ENCODE results near the gene SLC26A11. TPM values are rescaled to one million over a fixed set of nuclear protein-coding genes. Genes with fewer than 3 reads are reported as not detected.

The SLC26A11 gene
- total RNA-seq, 1 donor from 2014 or later: 16.1 TPM

DNA sequence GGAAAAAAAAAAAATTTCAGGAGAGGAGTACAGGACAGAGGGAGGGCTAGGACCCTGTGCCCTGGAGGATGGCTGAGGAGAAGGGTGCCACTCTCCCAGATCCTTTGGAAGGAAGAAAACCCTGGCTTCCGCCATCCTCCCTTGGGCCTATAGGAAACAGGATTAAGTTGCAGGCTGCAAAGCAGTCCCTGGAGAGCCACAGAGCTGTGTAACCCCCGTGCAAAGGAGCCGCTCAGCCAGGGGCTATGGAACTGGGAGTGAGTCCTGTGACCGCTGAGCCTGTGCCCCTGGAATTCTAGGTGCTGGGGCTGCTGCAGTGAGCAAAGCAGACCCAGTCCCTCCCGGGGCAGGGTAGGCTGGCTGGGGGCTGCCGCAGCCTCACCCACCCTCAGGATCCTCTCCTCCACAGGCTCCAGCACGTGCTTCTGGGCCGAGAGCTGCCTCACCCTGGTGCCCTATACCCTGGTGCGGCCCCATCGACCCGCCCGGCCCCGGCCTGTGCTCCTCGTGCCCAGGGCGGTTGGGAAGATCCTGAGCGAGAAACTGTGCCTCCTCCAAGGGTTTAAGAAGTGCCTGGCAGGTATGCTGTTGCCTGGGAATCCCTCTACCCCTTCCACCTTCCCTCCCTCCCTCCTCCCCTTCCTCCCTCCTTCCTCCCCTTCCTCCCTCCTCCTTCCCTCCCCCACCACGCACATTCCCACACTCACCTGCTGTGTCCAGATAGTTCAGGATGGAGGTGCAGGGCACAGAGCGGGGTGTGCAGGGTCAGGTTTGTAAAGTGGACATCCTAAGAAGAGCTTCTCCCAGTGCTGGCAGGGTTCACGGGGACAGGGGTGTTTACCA, 15.4 kb upstream of the SLC26A11 start:
- H3K4me3 Mint-ChIP-seq (ENCODE audit: unreplicated experiment): no peak overlapping the region
- no peaks in the 10 kb centered on the region for H3K4me1 Mint-ChIP-seq (ENCODE audit: low read depth, unreplicated experiment)
- H3K4me2 ChIP-seq (ENCODE audit: low read length): no peak overlapping the region
- no peak overlapping the region for H3K4me3 ChIP-seq (ENCODE audit: insufficient read depth, low read depth, low read length)
- no peaks in the 10 kb centered on the region for H4K20me1 ChIP-seq (ENCODE audit: insufficient read depth, low read length)
- no peaks in the 10 kb centered on the region for H3K27me3 Mint-ChIP-seq (ENCODE audit: low read depth, unreplicated experiment)
- H2AFZ ChIP-seq (ENCODE audit: low read depth, low read length): no peak overlapping the region
- H3K9ac ChIP-seq (ENCODE audit: low read length): no peak overlapping the region
- H3K36me3 Mint-ChIP-seq (ENCODE audit: low read depth, unreplicated experiment): no peaks in the 10 kb centered on the region
- H3K36me3 ChIP-seq (ENCODE audit: insufficient read depth, low read length): no peaks in the 10 kb centered on the region
- H3K27ac ChIP-seq (ENCODE audit: low read depth, low read length): no peak overlapping the region
- FAIRE-seq (no peak), DNase-seq (ENCODE audit: low read depth) (no peak)
- H3K9me3 Mint-ChIP-seq (ENCODE audit: unreplicated experiment): no peaks in the 10 kb centered on the region
- no peaks in the 10 kb centered on the region for H3K79me2 ChIP-seq (ENCODE audit: insufficient read depth, low read length)
- no peaks in the 10 kb centered on the region for H3K9me3 ChIP-seq (ENCODE audit: insufficient read depth, low read depth, low read length)
- no peaks in the 10 kb centered on the region for H3K27me3 ChIP-seq (ENCODE audit: insufficient read depth, low read length)
- TF ChIP-seq, protein P1, sequence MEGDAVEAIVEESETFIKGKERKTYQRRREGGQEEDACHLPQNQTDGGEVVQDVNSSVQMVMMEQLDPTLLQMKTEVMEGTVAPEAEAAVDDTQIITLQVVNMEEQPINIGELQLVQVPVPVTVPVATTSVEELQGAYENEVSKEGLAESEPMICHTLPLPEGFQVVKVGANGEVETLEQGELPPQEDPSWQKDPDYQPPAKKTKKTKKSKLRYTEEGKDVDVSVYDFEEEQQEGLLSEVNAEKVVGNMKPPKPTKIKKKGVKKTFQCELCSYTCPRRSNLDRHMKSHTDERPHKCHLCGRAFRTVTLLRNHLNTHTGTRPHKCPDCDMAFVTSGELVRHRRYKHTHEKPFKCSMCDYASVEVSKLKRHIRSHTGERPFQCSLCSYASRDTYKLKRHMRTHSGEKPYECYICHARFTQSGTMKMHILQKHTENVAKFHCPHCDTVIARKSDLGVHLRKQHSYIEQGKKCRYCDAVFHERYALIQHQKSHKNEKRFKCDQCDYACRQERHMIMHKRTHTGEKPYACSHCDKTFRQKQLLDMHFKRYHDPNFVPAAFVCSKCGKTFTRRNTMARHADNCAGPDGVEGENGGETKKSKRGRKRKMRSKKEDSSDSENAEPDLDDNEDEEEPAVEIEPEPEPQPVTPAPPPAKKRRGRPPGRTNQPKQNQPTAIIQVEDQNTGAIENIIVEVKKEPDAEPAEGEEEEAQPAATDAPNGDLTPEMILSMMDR (IDR thresholded peaks at IDR 0.05; ENCODE audit: insufficient read depth, low read depth, low read length): no peak
- TF ChIP-seq EZH2 (IDR thresholded peaks at IDR 0.05; ENCODE audit: insufficient read depth, low read length): no peak
- no peaks in the 10 kb centered on the region for H3K4me1 ChIP-seq (ENCODE audit: insufficient read depth, low read length)
- H3K27ac Mint-ChIP-seq (ENCODE audit: unreplicated experiment): no peak overlapping the region

- no peaks in the 10 kb centered on the region for H3K27me3 Mint-ChIP-seq (ENCODE audit: low read depth, unreplicated experiment)
- no peaks in the 10 kb centered on the region for H3K36me3 ChIP-seq (ENCODE audit: insufficient read depth, low read length)
- H3K4me2 ChIP-seq (ENCODE audit: low read length): no peak overlapping the region
- no peak for TF ChIP-seq EZH2 (IDR thresholded peaks at IDR 0.05; ENCODE audit: insufficient read depth, low read length)
- TF ChIP-seq, protein P1 (IDR thresholded peaks at IDR 0.05; ENCODE audit: insufficient read depth, low read depth, low read length): no peak
- no peak overlapping the region for H3K4me3 ChIP-seq (ENCODE audit: insufficient read depth, low read depth, low read length)
- no peak overlapping the region for H3K4me3 Mint-ChIP-seq (ENCODE audit: unreplicated experiment)
- no peak for FAIRE-seq
- no peak overlapping the region for H3K27ac ChIP-seq (ENCODE audit: low read depth, low read length)
- H3K9me3 ChIP-seq (ENCODE audit: insufficient read depth, low read depth, low read length): no peaks in the 10 kb centered on the region
- H4K20me1 ChIP-seq (ENCODE audit: insufficient read depth, low read length): no peaks in the 10 kb centered on the region
- H3K9ac ChIP-seq (ENCODE audit: low read length): no peak overlapping the region
- H3K4me1 ChIP-seq (ENCODE audit: insufficient read depth, low read length): no peaks in the 10 kb centered on the region
- no peaks in the 10 kb centered on the region for H3K27me3 ChIP-seq (ENCODE audit: insufficient read depth, low read length)
- H3K4me1 Mint-ChIP-seq (ENCODE audit: low read depth, unreplicated experiment): no peaks in the 10 kb centered on the region
- H3K79me2 ChIP-seq (ENCODE audit: insufficient read depth, low read length): no peaks in the 10 kb centered on the region
- peaks cover 5% of the 10 kb centered on the region for H3K36me3 Mint-ChIP-seq (ENCODE audit: low read depth, unreplicated experiment)
- peaks cover 1% of the 10 kb centered on the region for H3K9me3 Mint-ChIP-seq (ENCODE audit: unreplicated experiment)
- H2AFZ ChIP-seq (ENCODE audit: low read depth, low read length): no peak overlapping the region
- DNase-seq (ENCODE audit: low read depth): no peak
- H3K27ac Mint-ChIP-seq (ENCODE audit: unreplicated experiment): no peak overlapping the region
Observed at GRCh38 chr17:80205811-80206210, 14.4 kb upstream of the SLC26A11 start.

GRCh38 chr17:80208050-80208449, 12.2 kb upstream of the SLC26A11 start:
- Histone ChIP-seq H3K27ac (ENCODE audit: low read depth, low read length) (no peak overlapping the region), H3K27me3 (ENCODE audit: insufficient read depth, low read length) (no peaks in the 10 kb centered on the region), H4K20me1 (ENCODE audit: insufficient read depth, low read length) (no peaks in the 10 kb centered on the region), H3K4me3 (ENCODE audit: insufficient read depth, low read depth, low read length) (no peak overlapping the region), H3K36me3 (ENCODE audit: insufficient read depth, low read length) (no peaks in the 10 kb centered on the region), H3K9ac (ENCODE audit: low read length) (no peak overlapping the region), H3K79me2 (ENCODE audit: insufficient read depth, low read length) (no peaks in the 10 kb centered on the region), H3K9me3 (ENCODE audit: insufficient read depth, low read depth, low read length) (no peaks in the 10 kb centered on the region), H2AFZ (ENCODE audit: low read depth, low read length) (no peak overlapping the region), H3K4me2 (ENCODE audit: low read length) (no peak overlapping the region), H3K4me1 (ENCODE audit: insufficient read depth, low read length) (no peaks in the 10 kb centered on the region)
- DNase-seq (ENCODE audit: low read depth) (no peak), FAIRE-seq (no peak)
- Mint-ChIP-seq H3K36me3 (ENCODE audit: low read depth, unreplicated experiment) (peaks cover 5% of the 10 kb centered on the region), H3K4me1 (ENCODE audit: low read depth, unreplicated experiment) (no peaks in the 10 kb centered on the region), H3K27ac (ENCODE audit: unreplicated experiment) (no peak overlapping the region), H3K9me3 (ENCODE audit: unreplicated experiment) (peaks cover 1% of the 10 kb centered on the region), H3K27me3 (ENCODE audit: low read depth, unreplicated experiment) (no peaks in the 10 kb centered on the region), H3K4me3 (ENCODE audit: unreplicated experiment) (no peak overlapping the region)
- TF ChIP-seq, protein P1 (IDR thresholded peaks at IDR 0.05; ENCODE audit: insufficient read depth, low read depth, low read length): no peak
- TF ChIP-seq EZH2 (IDR thresholded peaks at IDR 0.05; ENCODE audit: insufficient read depth, low read length): no peak
